ENCODE measurements around the gene ANXA6. TPM values are rescaled to one million over a fixed set of nuclear protein-coding genes. Genes with fewer than 3 reads are reported as not detected.
A peak's percentile ranks its signal among the peaks of the same experiment; 100 is the strongest.

Gene ANXA6
- total RNA-seq, 2 experiments from 2014 or later, result 26.1 to 74.1 TPM

GRCh38 chr5:151204051-151204450 is 46.5 kb upstream of the ANXA6 start:
- Histone ChIP-seq H3K4me2 (ENCODE audit: low read length) (no peak overlapping the region), H3K9me2 (ENCODE audit: insufficient read depth, low read length) (no peaks in the 10 kb centered on the region), H3K4me1 (ENCODE audit: insufficient read depth, low read length, poor library complexity, severe bottlenecking) (peaks cover 47% of the 10 kb centered on the region), H2AFZ (ENCODE audit: low read length) (no peak overlapping the region), H3K4me3 (ENCODE audit: low read depth, low read length, poor library complexity, severe bottlenecking) (no peak overlapping the region), H4K20me1 (ENCODE audit: insufficient read depth, low read length) (no peaks in the 10 kb centered on the region), H3K27ac (ENCODE audit: low read depth, low read length, poor library complexity, severe bottlenecking) (peak overlapping the region; percentile 18), H3K79me2 (ENCODE audit: insufficient read depth, low read depth, low read length) (peaks cover 13% of the 10 kb centered on the region; the same call in 1 of the 2 replicates), H3K9me3 (ENCODE audit: low read length) (no peaks in the 10 kb centered on the region), H3K36me3 (ENCODE audit: insufficient read depth, low read length) (peaks cover 68% of the 10 kb centered on the region)
- DNase-seq (ENCODE audit: low spot score), result no peak
- BruUV-seq (replicated peaks), result no TSS peak
- CTCF ChIA-PET (ENCODE audit: unreplicated experiment), result no interaction called here
- POLR2A ChIA-PET, result interaction anchor here (0.5 to 3.6 kb wide), 9 partner anchors 8 to 49 kb away, joined by 3 to 31 read pairs (median 3); partner anchors contain the start of gene GM2A
- TF ChIP-seq EZH2phosphoT487 (IDR thresholded peaks at IDR 0.05; ENCODE audit: borderline replicate concordance, low read depth, low read length) (no peak), CTCF (conservative IDR thresholded peaks at IDR 0.05; ENCODE audit: low read length) (no peak)
- intact Hi-C loops (cut with micrococcal nuclease; ENCODE audit: unreplicated experiment), result no loop called here

GRCh38 chr5:151202381-151203139 is 45.0 kb upstream of the ANXA6 start:
- Histone ChIP-seq H3K4me2 (ENCODE audit: low read length) (peak overlapping the region; percentile 68), H4K20me1 (ENCODE audit: insufficient read depth, low read length) (no peaks in the 10 kb centered on the region), H3K27ac (ENCODE audit: low read depth, low read length, poor library complexity, severe bottlenecking) (peak overlapping the region; percentile 47), H3K36me3 (ENCODE audit: insufficient read depth, low read length) (peaks cover 68% of the 10 kb centered on the region), H3K4me3 (ENCODE audit: low read depth, low read length, poor library complexity, severe bottlenecking) (peak overlapping the region; percentile 24), H3K9me2 (ENCODE audit: insufficient read depth, low read length) (no peaks in the 10 kb centered on the region), H3K79me2 (ENCODE audit: insufficient read depth, low read depth, low read length) (no peaks in the 10 kb centered on the region), H3K4me1 (ENCODE audit: insufficient read depth, low read length, poor library complexity, severe bottlenecking) (peaks cover 53% of the 10 kb centered on the region), H3K9me3 (ENCODE audit: low read length) (no peaks in the 10 kb centered on the region), H2AFZ (ENCODE audit: low read length) (peak overlapping the region; percentile 30; the same call in 1 of the 2 replicates)
- CTCF ChIA-PET (ENCODE audit: unreplicated experiment), result interaction anchor here (1.0 kb wide), 1 partner anchor 17 kb away, joined by 3 read pairs; no protein-coding TSS in a partner anchor
- POLR2A ChIA-PET, result interaction anchor here (0.6 to 3.6 kb wide), 8 partner anchors 9 to 55 kb away, joined by 3 to 31 read pairs (median 4); partner anchors contain the start of gene GM2A
- BruUV-seq (replicated peaks), result no TSS peak
- intact Hi-C loops (cut with micrococcal nuclease; ENCODE audit: unreplicated experiment), result no loop called here
- DNase-seq (ENCODE audit: low spot score), result peak; percentile 48
- no peak for TF ChIP-seq EZH2phosphoT487 (IDR thresholded peaks at IDR 0.05; ENCODE audit: borderline replicate concordance, low read depth, low read length)
- TF ChIP-seq CTCF (conservative IDR thresholded peaks at IDR 0.05; ENCODE audit: low read length), result no peak

Measured in OCI-LY7 (cell line).